Measurements from ENCODE around the gene PAK6. TPM values are rescaled to one million over a fixed set of nuclear protein-coding genes. Genes with fewer than 3 reads are reported as not detected.
A peak's percentile ranks its signal among the peaks of the same experiment; 100 is the strongest.

Gene PAK6
- total and polyA plus RNA-seq, 9 of the 15 experiments (the other 6 are each of a cell fraction or from before 2014, with no cell fraction given), result 0.03 to 0.74 (median 0.16) TPM; not detected in 2

- CTCF ChIA-PET (ENCODE audit: low intra/inter-chr PET ratio), result no interaction called here
- no TSS peak for BruUV-seq (replicated peaks)
- Histone ChIP-seq H4K20me1 (replicated peaks; ENCODE audit: control insufficient read depth, insufficient read depth, low read length) (no peaks in the 10 kb centered on the region), H3K79me2 (ENCODE audit: control insufficient read depth, insufficient read depth, low read length) (peaks cover 10% of the 10 kb centered on the region; the same call in 2 of the 3 replicates), H3K4me2 (ENCODE audit: insufficient read depth, low read length) (no peak overlapping the region), H3K27ac (ENCODE audit: extremely low read depth, low read depth, low read length) (no peak overlapping the region), H2AFZ (ENCODE audit: low read depth, low read length) (no peak overlapping the region), H3K9ac (ENCODE audit: insufficient read depth in 1 of 2, low read depth in 2 of 2, low read length in 2 of 2) (no peak overlapping the region), H3K9me1 (ENCODE audit: control insufficient read depth, insufficient read depth, low read length) (no peaks in the 10 kb centered on the region), H3K9me3 (replicated peaks; ENCODE audit: control insufficient read depth, insufficient read depth, low read depth, low read length) (no peaks in the 10 kb centered on the region), H3K36me3 (ENCODE audit: control insufficient read depth, insufficient read depth, low read length) (peaks cover 91% of the 10 kb centered on the region), H3K4me3 (no peak overlapping the region), H3K27me3 (ENCODE audit: control insufficient read depth in 2 of 2, insufficient read depth in 2 of 2, low read length in 2 of 2) (no peaks in the 10 kb centered on the region), H3K4me1 (replicated peaks in 1 of 2; ENCODE audit: control insufficient read depth in 2 of 2, insufficient read depth in 2 of 2, low read length in 2 of 2) (no peaks in the 10 kb centered on the region)
- in situ Hi-C loops (cut with MboI), result no loop called here
- ATAC-seq (no peak), DNase-seq (ENCODE audit: extremely low read depth in 1 of 4, low spot score in 3 of 4) (no peak), FAIRE-seq (no peak)
- intact Hi-C loops (cut with micrococcal nuclease), result no loop called here
- TF ChIP-seq ZNF121 (CRISPR knock-in tag; conservative IDR thresholded peaks at IDR 0.05), result peak; percentile 75
- 0 out of 2 replicates have a peak, but pooled peaks have one; percentile 8 for TF ChIP-seq SPI1 (IDR thresholded peaks at IDR 0.05; ENCODE audit: borderline replicate concordance, low read depth, low read length)
- no peak for TF ChIP-seq ADNP (tag; IDR thresholded peaks at IDR 0.05)
- WGBS (ENCODE audit: insufficient coverage, low coverage, missing lambda C conversion rate), result 100% methylated on average over 1 of the region's 1 CpG
- POLR2A ChIA-PET, result interaction anchor here (1.3 kb wide), 1 partner anchor 14 kb away, joined by 4 read pairs; no protein-coding TSS in a partner anchor
Measured at GRCh38 chr15:40198355-40199085, 40.3 kb upstream of the PAK6 start.

- no peaks in the 10 kb centered on the region for H3K27me3 ChIP-seq (ENCODE audit: control insufficient read depth in 2 of 2, insufficient read depth in 2 of 2, low read length in 2 of 2)
- H3K4me1 ChIP-seq (replicated peaks in 1 of 2; ENCODE audit: control insufficient read depth in 2 of 2, insufficient read depth in 2 of 2, low read length in 2 of 2), result no peaks in the 10 kb centered on the region
- H3K4me2 ChIP-seq (ENCODE audit: insufficient read depth, low read length), result no peak overlapping the region
- H2AFZ ChIP-seq (ENCODE audit: low read depth, low read length), result no peak overlapping the region
- H3K9me1 ChIP-seq (ENCODE audit: control insufficient read depth, insufficient read depth, low read length), result no peaks in the 10 kb centered on the region
- POLR2A ChIA-PET, result interaction anchor here (0.9 kb wide), 1 partner anchor 41 kb away, joined by 3 read pairs; no protein-coding TSS in a partner anchor
- H3K9ac ChIP-seq (ENCODE audit: insufficient read depth in 1 of 2, low read depth in 2 of 2, low read length in 2 of 2), result no peak overlapping the region
- H4K20me1 ChIP-seq (replicated peaks; ENCODE audit: control insufficient read depth, insufficient read depth, low read length), result no peaks in the 10 kb centered on the region
- H3K4me3 ChIP-seq, result no peak overlapping the region
- peaks cover 87% of the 10 kb centered on the region for H3K36me3 ChIP-seq (ENCODE audit: control insufficient read depth, insufficient read depth, low read length)
- H3K79me2 ChIP-seq (ENCODE audit: control insufficient read depth, insufficient read depth, low read length), result no peaks in the 10 kb centered on the region
- 92% methylated on average over 1 of the region's 1 CpG for WGBS (ENCODE audit: insufficient coverage, low coverage, missing lambda C conversion rate)
- no peak overlapping the region for H3K27ac ChIP-seq (ENCODE audit: extremely low read depth, low read depth, low read length)
- ATAC-seq (no peak), DNase-seq (ENCODE audit: extremely low read depth in 1 of 4, low spot score in 3 of 4) (no peak), FAIRE-seq (no peak)
- intact Hi-C loops (cut with micrococcal nuclease), result no loop called here
- in situ Hi-C loops (cut with MboI), result no loop called here
- CTCF ChIA-PET (ENCODE audit: low intra/inter-chr PET ratio), result no interaction called here
- no peaks in the 10 kb centered on the region for H3K9me3 ChIP-seq (replicated peaks; ENCODE audit: control insufficient read depth, insufficient read depth, low read depth, low read length)
- TF ChIP-seq HDAC6 (IDR thresholded peaks at IDR 0.05; ENCODE audit: low read depth, low read length) (no peak), ARHGAP35 (IDR thresholded peaks at IDR 0.05; ENCODE audit: partially characterized antibody) (no peak), MCM2 (IDR thresholded peaks at IDR 0.05; ENCODE audit: low read depth) (no peak), NR2F6 (CRISPR knock-in tag; IDR thresholded peaks at IDR 0.05) (no peak), MCM7 (IDR thresholded peaks at IDR 0.05) (no peak), NR4A1 (CRISPR knock-in tag; IDR thresholded peaks at IDR 0.05) (no peak), NR4A1 (tag; IDR thresholded peaks at IDR 0.05) (no peak)
- BruUV-seq (replicated peaks), result no TSS peak
Measured at GRCh38 chr15:40204100-40204499, 34.8 kb upstream of the PAK6 start.

Measured in K562 (cell line).